Ishikawa (cell line): Measurements from ENCODE around the gene OR10A4.

Source experiments
- EP300 ChIP-seq: IDR thresholded peaks from 2 replicates; pipeline ENCODE4 v1.6.1; 2012; ENCODE audit warnings: borderline replicate concordance
- FOXM1 ChIP-seq: IDR thresholded peaks from 2 replicates; pipeline ENCODE4 v1.6.1; 2012; ENCODE audit warnings: low read depth, borderline replicate concordance
- MAX ChIP-seq: IDR thresholded peaks from 2 replicates; pipeline ENCODE4 v1.6.1; 2012
- RAD21 ChIP-seq: IDR thresholded peaks from 2 replicates; pipeline ENCODE4 v1.6.1; 2012; ENCODE audit warnings: low read depth
- REST ChIP-seq: IDR thresholded peaks from 2 replicates; pipeline ENCODE4 v1.6.1; 2012; ENCODE audit warnings: low read depth, mild to moderate bottlenecking
- TAF1 ChIP-seq: IDR thresholded peaks from 2 replicates; pipeline ENCODE4 v1.6.1; 2012; ENCODE audit warnings: low read depth, mild to moderate bottlenecking
- TEAD4 ChIP-seq: IDR thresholded peaks from 2 replicates; pipeline ENCODE4 v1.6.1; 2012
- USF1 ChIP-seq: IDR thresholded peaks from 2 replicates; pipeline ENCODE4 v1.6.1; 2012
- YY1 ChIP-seq: IDR thresholded peaks from 2 replicates; pipeline ENCODE4 v1.6.1; 2012; ENCODE audit warnings: low read depth

GRCh38 chr11:6850526-6850925, 25.9 kb upstream of the OR10A4 start:
- no peak for TF ChIP-seq RAD21
- TF ChIP-seq EP300: no peak
- no peak for TF ChIP-seq TEAD4
- TF ChIP-seq TAF1: no peak
- no peak for TF ChIP-seq USF1
- TF ChIP-seq REST: no peak
- TF ChIP-seq YY1: no peak
- TF ChIP-seq MAX: no peak
- TF ChIP-seq FOXM1: no peak
